ENCODE data around the gene NLRP6.

The NLRP6 gene

GRCh38 chr11:293852-294661 lies 15.8 kb downstream of the NLRP6 start:
- no peak for DNase-seq (ENCODE audit: low spot score)

GRCh38 chr11:294780-295179 lies 16.6 kb downstream of the NLRP6 start:
- DNase-seq (ENCODE audit: low spot score), result no peak

- no peak for DNase-seq (ENCODE audit: low spot score)
These were observed 17.4 kb downstream of the NLRP6 start for GRCh38 chr11:295351-296170.

GRCh38 chr11:296171-297050 lies 18.2 kb downstream of the NLRP6 start:
- no peak for DNase-seq (ENCODE audit: low spot score)

GRCh38 chr11:297051-297585 lies 18.9 kb downstream of the NLRP6 start:
- DNase-seq (ENCODE audit: low spot score), result no peak

GRCh38 chr11:297586-298405 lies 19.6 kb downstream of the NLRP6 start:
- no peak for DNase-seq (ENCODE audit: low spot score)

GRCh38 chr11:298406-299065 lies 20.3 kb downstream of the NLRP6 start:
- DNase-seq (ENCODE audit: low spot score), result no peak

- no peak for DNase-seq (ENCODE audit: low spot score)
These were observed 21.1 kb downstream of the NLRP6 start, which contains the start of gene IFITM5 for GRCh38 chr11:299081-299891. TSS of gene IFITM5 (minus strand) at chr11:299526. CDS start at chr11:299490, 36 bp downstream.

GRCh38 chr11:299951-300735 lies 21.9 kb downstream of the NLRP6 start:
- no peak for DNase-seq (ENCODE audit: low spot score)

- DNase-seq (ENCODE audit: low spot score), result no peak
These were observed 25.2 kb downstream of the NLRP6 start for GRCh38 chr11:303363-303762.

- no peak for DNase-seq (ENCODE audit: low spot score)
These were observed 25.9 kb downstream of the NLRP6 start for GRCh38 chr11:304061-304506.

GRCh38 chr11:304915-305843 lies 27.0 kb downstream of the NLRP6 start:
- peak; percentile 55 for DNase-seq (ENCODE audit: low spot score)

GRCh38 chr11:305844-306211 lies 27.6 kb downstream of the NLRP6 start:
- DNase-seq (ENCODE audit: low spot score), result no peak

- DNase-seq (ENCODE audit: low spot score), result no peak
These were observed 28.6 kb downstream of the NLRP6 start for GRCh38 chr11:306645-307371.

GRCh38 chr11:307766-308708 lies 29.8 kb downstream of the NLRP6 start, which contains the start of gene IFITM2:
TSS of gene IFITM2 (plus strand) at chr11:307816. CDS start at chr11:308193, 377 bp downstream.
- peak; percentile 27 for DNase-seq (ENCODE audit: low spot score)

Measured in putamen (tissue), 1 donor.